Endothelial cell of umbilical vein (primary cell): ENCODE results near the gene CBLB. TPM values are rescaled to one million over a fixed set of nuclear protein-coding genes. Genes with fewer than 3 reads are reported as not detected.

ENCODE experiments used
- BruUV-seq: library from RNA; stranded (reverse); fragments of 400-500 nt; replicated peaks from 2 replicates; lab custom pipeline; 2021; lab: Mats Ljungman, UMichigan
- CTCF ChIA-PET: fragments of 300-600, 350-600 bp; sonication (Branson Sonifier 250); formaldehyde crosslinking; loops from one replicate; lab custom pipeline; 2021; ENCODE audit warnings: antibody characterized with exemption, inconsistent platforms; lab: Charles Lee
- POLR2A ChIA-PET: fragments of 300-600, 350-600 bp; sonication (Branson Sonifier 250); formaldehyde crosslinking; loops from one replicate; lab custom pipeline; 2021; ENCODE audit warnings: antibody characterized with exemption, inconsistent platforms; lab: Charles Lee
- DNase-seq: peaks from one replicate; pipeline ENCODE4 v3.0.0-alpha.2; 2011; ENCODE audit warnings: low read depth, low spot score
- FAIRE-seq: peaks from 2 replicates; lab custom pipeline; 2011; peaks lifted over from hg19 to GRCh38; lab: Jason Lieb, UNC
- H2AFZ ChIP-seq: 2 replicates; pipeline ENCODE4 v1.6.0; 2012; ENCODE audit warnings: low read depth, low read length, control low read depth, inconsistent platforms
- H3K27ac ChIP-seq: 2 replicates; pipeline ENCODE4 v1.5.1; 2011; ENCODE audit warnings: low read depth, mild to moderate bottlenecking, control low read depth, low read length, moderate library complexity; ENCODE audit not compliant: insufficient read depth
- H3K27me3 ChIP-seq, 2 experiments: 2 replicates each; pipeline versions ENCODE4 v1.6.0 to v1.6.1; 2011; ENCODE audit warnings: low read length in 2 of 2, mixed read lengths in 1 of 2; ENCODE audit not compliant: control insufficient read depth in 2 of 2, insufficient read depth in 2 of 2
- H3K36me3 ChIP-seq, 2 experiments: 2 replicates in 1 of 2; 3 replicates in 1 of 2; pipeline ENCODE4 v1.5.1; 2011; ENCODE audit warnings: low read length in 2 of 2, mild to moderate bottlenecking in 1 of 2, moderate library complexity in 1 of 2; ENCODE audit not compliant: control insufficient read depth in 2 of 2, insufficient read depth in 2 of 2; ENCODE audit errors: extremely low read depth in 1 of 2
- H3K4me1 ChIP-seq: 3 replicates; pipeline ENCODE4 v1.5.1; 2011; ENCODE audit warnings: mild to moderate bottlenecking, low read length; ENCODE audit not compliant: control insufficient read depth, insufficient read depth; ENCODE audit errors: extremely low read depth
- H3K4me2 ChIP-seq: 2 replicates; pipeline ENCODE4 v1.6.1; 2011; ENCODE audit warnings: low read length, control low read depth, mixed read lengths; ENCODE audit not compliant: insufficient read depth
- H3K4me3 ChIP-seq, 3 experiments: fragments of 200-600 bp in 1 of 3; sonication (generic), shearing (Covaris generic) in 1 of 3; replicated peaks in 1 of 3; 2 replicates each; pipeline ENCODE4 v1.5.1; 2011 to 2016; ENCODE audit warnings: control low read depth in 3 of 3, low read length in 3 of 3, mild to moderate bottlenecking in 2 of 3, inconsistent platforms in 1 of 3, low read depth in 1 of 3, moderate library complexity in 1 of 3; ENCODE audit not compliant: insufficient read depth in 1 of 3
- H3K79me2 ChIP-seq: 2 replicates; pipeline ENCODE4 v1.6.0; 2012; ENCODE audit warnings: low read length, inconsistent platforms; ENCODE audit not compliant: control insufficient read depth, insufficient read depth
- H3K9ac ChIP-seq: replicated peaks from 2 replicates; pipeline ENCODE3; 2011; ENCODE audit warnings: low read length, control low read depth; ENCODE audit not compliant: insufficient read depth; ENCODE audit errors: extremely low read depth
- H3K9me1 ChIP-seq: replicated peaks from 3 replicates; pipeline ENCODE4 v1.6.0; 2011; ENCODE audit warnings: mild to moderate bottlenecking, low read length; ENCODE audit not compliant: control insufficient read depth, insufficient read depth; ENCODE audit errors: extremely low read depth
- H3K9me3 ChIP-seq: replicated peaks from 2 replicates; pipeline ENCODE4 v1.5.1; 2012; ENCODE audit warnings: low read length, inconsistent platforms; ENCODE audit not compliant: control insufficient read depth, insufficient read depth
- H4K20me1 ChIP-seq: replicated peaks from 2 replicates; pipeline ENCODE3; 2011; ENCODE audit warnings: mild to moderate bottlenecking, low read length; ENCODE audit not compliant: control insufficient read depth, insufficient read depth; ENCODE audit errors: extremely low read depth
- EZH2 ChIP-seq: IDR thresholded peaks from 2 replicates; pipeline ENCODE4 v1.6.1; 2012; ENCODE audit warnings: borderline replicate concordance, low read depth, mild to moderate bottlenecking, moderate library complexity, low read length, inconsistent platforms; ENCODE audit not compliant: severe bottlenecking
- FOS ChIP-seq: IDR thresholded peaks from 2 replicates; pipeline ENCODE4 v1.6.1; 2011; ENCODE audit warnings: mild to moderate bottlenecking, low read length, moderate library complexity, borderline replicate concordance; ENCODE audit not compliant: insufficient read depth
- GATA2 ChIP-seq: IDR thresholded peaks from 2 replicates; pipeline ENCODE4 v1.7.0; 2011; ENCODE audit warnings: low read depth, mild to moderate bottlenecking, moderate library complexity, mixed read lengths, low read length; ENCODE audit not compliant: insufficient read length, insufficient read depth
- JUN ChIP-seq: IDR thresholded peaks from 2 replicates; pipeline ENCODE4 v1.6.1; 2011; ENCODE audit warnings: borderline replicate concordance, low read depth; ENCODE audit not compliant: insufficient read length, insufficient read depth
- MAX ChIP-seq: IDR thresholded peaks from 2 replicates; pipeline ENCODE4 v1.6.1; 2011; ENCODE audit not compliant: insufficient read depth, insufficient read length
- MYC ChIP-seq: IDR thresholded peaks from one replicate; pipeline ENCODE4 v1.6.1; 2011; ENCODE audit warnings: mild to moderate bottlenecking, low read depth, low read length
- POLR2A ChIP-seq: IDR thresholded peaks from 2 replicates; pipeline ENCODE4 v1.6.1; 2012; ENCODE audit warnings: low read depth, mild to moderate bottlenecking, control low read depth, low read length
- POLR2AphosphoS5 ChIP-seq: IDR thresholded peaks from 2 replicates; pipeline ENCODE4 v1.6.1; 2012; ENCODE audit warnings: low read depth, mild to moderate bottlenecking, control low read depth, low read length, moderate library complexity; ENCODE audit not compliant: insufficient read depth
- dilution Hi-C: fragments of 300-500 bp; cut with MboI; formaldehyde crosslinking; loops from one replicate; pipeline ENCODE4 v1.15.0; 2019; ENCODE audit warnings: low sequenced_read_pairs; ENCODE audit not compliant: extremely low pct_ligation_motif_present
- intact Hi-C: fragments of 100-400 bp; cut with micrococcal nuclease; formaldehyde crosslinking; loops from one replicate; pipeline ENCODE4 v1.10.0; 2022
- polyA plus RNA-seq, 4 experiments: library from polyadenylated mRNA; depleted of rRNA in 3 of 4; stranded (reverse) in 3 of 4; unstranded in 1 of 4; fragments of >200 nt; gene quantifications; 2 replicates each; pipeline versions ENCODE4 v1.2.1 to v1.2.3, GENCODE V29; 2011 to 2012; ENCODE audit warnings: missing spikeins in 1 of 4
- total RNA-seq: library from RNA; stranded (reverse); gene quantifications from 2 replicates; pipeline ENCODE4 v1.2.3, GENCODE V29; 2021
- TF ChIP-seq, protein P1 (sequence below), 2 donors: IDR thresholded peaks; 1 replicate in 1 of 2; 2 replicates in 1 of 2; pipeline ENCODE4 v1.5.1; 2011; ENCODE audit warnings: low read length in 2 of 2, mild to moderate bottlenecking in 2 of 2, moderate library complexity in 2 of 2, control low read depth in 1 of 2, inconsistent platforms in 1 of 2, low read depth in 1 of 2; ENCODE audit not compliant: insufficient read depth in 1 of 2; ENCODE audit errors: extremely low read depth in 1 of 2

The CBLB gene
- total and polyA plus RNA-seq, 2 donors (not counting 3 experiments of a cell fraction or from before 2014, with no cell fraction given) = 17.8 to 39.6 TPM

GRCh38 chr3:105722943-105723556 lies 145.8 kb downstream of the CBLB start:
- TF ChIP-seq FOS (peak; percentile 9), POLR2AphosphoS5 (no peak)
- dilution Hi-C loops (no loop called here), intact Hi-C loops (no loop called here)
- H3K4me3 ChIP-seq = no peak overlapping the region
- H2AFZ ChIP-seq = no peak overlapping the region
- H3K27ac ChIP-seq = no peak overlapping the region
- H3K79me2 ChIP-seq = no peaks in the 10 kb centered on the region
- FAIRE-seq (no peak), DNase-seq (no peak)
- ChIA-PET CTCF (no interaction called here), POLR2A (no interaction called here)
- BruUV-seq = no TSS peak
- no peaks in the 10 kb centered on the region for H3K27me3 ChIP-seq
- peaks cover 4 to 11% of the 10 kb centered on the region in 2 experiments for H3K36me3 ChIP-seq
- no peaks in the 10 kb centered on the region for H3K9me1 ChIP-seq
- H3K9me3 ChIP-seq = no peaks in the 10 kb centered on the region
- no peak overlapping the region for H3K9ac ChIP-seq
- no peaks in the 10 kb centered on the region for H3K4me1 ChIP-seq
- H4K20me1 ChIP-seq = no peaks in the 10 kb centered on the region
- no peak overlapping the region for H3K4me2 ChIP-seq

GRCh38 chr3:105719791-105720190 lies 149.0 kb downstream of the CBLB start:
- no peak overlapping the region for H3K4me3 ChIP-seq
- ChIA-PET POLR2A (no interaction called here), CTCF (no interaction called here)
- no peaks in the 10 kb centered on the region for H4K20me1 ChIP-seq
- H3K27me3 ChIP-seq = no peaks in the 10 kb centered on the region
- no peak overlapping the region for H2AFZ ChIP-seq
- no peaks in the 10 kb centered on the region for H3K9me3 ChIP-seq
- DNase-seq (no peak), FAIRE-seq (no peak)
- BruUV-seq = no TSS peak
- intact Hi-C loops (no loop called here), dilution Hi-C loops (no loop called here)
- H3K9me1 ChIP-seq = no peaks in the 10 kb centered on the region
- H3K4me2 ChIP-seq = no peak overlapping the region
- no peak overlapping the region for H3K9ac ChIP-seq
- H3K27ac ChIP-seq = no peak overlapping the region
- no peak for TF ChIP-seq POLR2AphosphoS5
- TF ChIP-seq EZH2 = no peak
- TF ChIP-seq JUN = no peak
- TF ChIP-seq GATA2 = no peak
- no peak for TF ChIP-seq MYC
- TF ChIP-seq FOS = no peak
- TF ChIP-seq, protein P1, sequence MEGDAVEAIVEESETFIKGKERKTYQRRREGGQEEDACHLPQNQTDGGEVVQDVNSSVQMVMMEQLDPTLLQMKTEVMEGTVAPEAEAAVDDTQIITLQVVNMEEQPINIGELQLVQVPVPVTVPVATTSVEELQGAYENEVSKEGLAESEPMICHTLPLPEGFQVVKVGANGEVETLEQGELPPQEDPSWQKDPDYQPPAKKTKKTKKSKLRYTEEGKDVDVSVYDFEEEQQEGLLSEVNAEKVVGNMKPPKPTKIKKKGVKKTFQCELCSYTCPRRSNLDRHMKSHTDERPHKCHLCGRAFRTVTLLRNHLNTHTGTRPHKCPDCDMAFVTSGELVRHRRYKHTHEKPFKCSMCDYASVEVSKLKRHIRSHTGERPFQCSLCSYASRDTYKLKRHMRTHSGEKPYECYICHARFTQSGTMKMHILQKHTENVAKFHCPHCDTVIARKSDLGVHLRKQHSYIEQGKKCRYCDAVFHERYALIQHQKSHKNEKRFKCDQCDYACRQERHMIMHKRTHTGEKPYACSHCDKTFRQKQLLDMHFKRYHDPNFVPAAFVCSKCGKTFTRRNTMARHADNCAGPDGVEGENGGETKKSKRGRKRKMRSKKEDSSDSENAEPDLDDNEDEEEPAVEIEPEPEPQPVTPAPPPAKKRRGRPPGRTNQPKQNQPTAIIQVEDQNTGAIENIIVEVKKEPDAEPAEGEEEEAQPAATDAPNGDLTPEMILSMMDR (IDR thresholded peaks at IDR 0.05; ENCODE audit: extremely low read depth in 1 of 2, insufficient read depth in 1 of 2, low read depth in 1 of 2, low read length in 2 of 2) = no peak
- TF ChIP-seq MAX = no peak
- no peak for TF ChIP-seq POLR2A
- no peaks in the 10 kb centered on the region for H3K4me1 ChIP-seq
- H3K79me2 ChIP-seq = no peaks in the 10 kb centered on the region
- peaks cover 4 to 11% of the 10 kb centered on the region in 2 experiments for H3K36me3 ChIP-seq
